MM.1S (cell line): ENCODE measurements around the gene USF3.

ENCODE experiments used
- CTCF ChIP-seq: fragments of 300-600 bp; sonication (generic); IDR thresholded peaks from 2 replicates; pipeline ENCODE4 v1.5.1; 2016; ENCODE audit warnings: antibody characterized with exemption, low read length, mixed read lengths
- EZH2 ChIP-seq: fragments of 300-600 bp; sonication (generic); optimal IDR thresholded peaks from 2 replicates; pipeline ENCODE3; 2017; ENCODE audit warnings: low read depth, mild to moderate bottlenecking, antibody characterized with exemption, low read length, mixed read lengths

- TF ChIP-seq CTCF (no peak), EZH2 (no peak)
Observed at GRCh38 chr3:113631573-113631972, 64.9 kb downstream of the USF3 start.
